GM12878 (cell line): ENCODE data around the gene ARAP1. TPM values are rescaled to one million over a fixed set of nuclear protein-coding genes. Genes with fewer than 3 reads are reported as not detected.

Source experiments
- ATAC-seq: fragments of 200-7000 bp; cut with Tn5 transposase; 3 replicates; pipeline ENCODE4 v1.9.1; 2020; ENCODE audit warnings: mild to moderate bottlenecking, moderate library complexity
- BruUV-seq: library from RNA; stranded (reverse); fragments of 400-500 nt; replicated peaks from 2 replicates; lab custom pipeline; 2021; lab: Mats Ljungman, UMichigan
- CTCF ChIA-PET: fragments of 300-600 bp; sonication (Branson Sonifier 250); formaldehyde crosslinking; extraction: SDS; loops from one replicate; lab custom pipeline; 2021; ENCODE audit warnings: inconsistent platforms; lab: Yijun Ruan, JAX
- POLR2A ChIA-PET: fragments of 350-600 bp; formaldehyde crosslinking; extraction: SDS; loops from one replicate; lab custom pipeline; 2021; ENCODE audit warnings: inconsistent platforms; lab: Charles Lee
- RAD21 ChIA-PET: fragments of 300-600 bp; sonication (Branson Sonifier 250); formaldehyde crosslinking; loops from one replicate; lab custom pipeline; 2023; ENCODE audit warnings: antibody characterized with exemption; ENCODE audit not compliant: unreplicated experiment; lab: Charles Lee
- SMC1A ChIA-PET: fragments of 300-600 bp; sonication (Branson Sonifier 250); formaldehyde crosslinking; loops from one replicate; lab custom pipeline; 2023; ENCODE audit not compliant: unreplicated experiment, uncharacterized antibody; lab: Charles Lee
- DNase-seq: peaks from one replicate; pipeline ENCODE4 v3.0.0-alpha.2; 2011; ENCODE audit warnings: low read depth, low spot score
- FAIRE-seq: peaks from 3 replicates; lab custom pipeline; 2011; peaks lifted over from hg19 to GRCh38; lab: Jason Lieb, UNC
- H2AFZ ChIP-seq: 2 replicates; pipeline ENCODE4 v1.6.0; 2011; ENCODE audit warnings: low read depth, low read length, control low read depth; ENCODE audit not compliant: control insufficient read depth
- H3K27ac ChIP-seq: 2 replicates; pipeline ENCODE4 v1.5.1; 2011; ENCODE audit warnings: control low read depth; ENCODE audit not compliant: control insufficient read depth, insufficient read depth
- H3K27me3 ChIP-seq, 2 experiments: replicated peaks in 1 of 2; 2 replicates each; pipeline versions ENCODE4 v1.6.0 to v1.6.1; 2011; ENCODE audit warnings: low read length in 1 of 2; ENCODE audit not compliant: control insufficient read depth in 2 of 2, insufficient read depth in 2 of 2
- H3K36me3 ChIP-seq, 2 experiments: 2 replicates each; pipeline ENCODE4 v1.5.1; 2011; ENCODE audit warnings: low read length in 1 of 2; ENCODE audit not compliant: control insufficient read depth in 2 of 2, insufficient read depth in 2 of 2
- H3K4me1 ChIP-seq: 2 replicates; pipeline ENCODE4 v1.6.1; 2011; ENCODE audit warnings: mild to moderate bottlenecking, low read length, moderate library complexity, mixed read lengths; ENCODE audit not compliant: control insufficient read depth, insufficient read depth
- H3K4me2 ChIP-seq: 2 replicates; pipeline ENCODE4 v1.6.0; 2011; ENCODE audit warnings: control low read depth; ENCODE audit not compliant: control insufficient read depth, insufficient read depth
- H3K4me3 ChIP-seq: fragments of 200-600 bp; sonication (generic); 2 replicates; pipeline ENCODE4 v1.5.1; 2016
- H3K79me2 ChIP-seq: 2 replicates; pipeline ENCODE4 v1.6.0; 2011; ENCODE audit warnings: low read length; ENCODE audit not compliant: control insufficient read depth, insufficient read depth
- H3K9ac ChIP-seq: 2 replicates; pipeline ENCODE4 v1.8.0; 2011; ENCODE audit warnings: low read length, control low read depth, mixed read lengths; ENCODE audit not compliant: control insufficient read depth, insufficient read depth
- H3K9me3 ChIP-seq: replicated peaks from 3 replicates; pipeline ENCODE4 v1.5.1; 2011; ENCODE audit warnings: mild to moderate bottlenecking, low read length; ENCODE audit not compliant: control insufficient read depth, insufficient read depth
- H4K20me1 ChIP-seq: 2 replicates; pipeline ENCODE4 v1.6.0; 2011; ENCODE audit not compliant: control insufficient read depth, insufficient read depth
- BCL11A ChIP-seq: IDR thresholded peaks from 2 replicates; pipeline ENCODE4 v1.6.1; 2011; ENCODE audit warnings: low read depth, low read length
- BHLHE40 ChIP-seq, 2 experiments: fragments of 450-650 bp in 1 of 2; IDR thresholded peaks; 2 replicates each; pipeline ENCODE4 v1.6.1; 2011 to 2017; ENCODE audit warnings: low read depth in 2 of 2, borderline replicate concordance in 1 of 2, improper control_type of control experiment in 1 of 2, low read length in 1 of 2, mild to moderate bottlenecking in 1 of 2
- BMI1 ChIP-seq: fragments of 450-650 bp; IDR thresholded peaks from 2 replicates; pipeline ENCODE4 v1.6.1; 2016; ENCODE audit warnings: mild to moderate bottlenecking, moderate library complexity, borderline replicate concordance
- BRCA1 ChIP-seq: IDR thresholded peaks from 2 replicates; pipeline ENCODE4 v1.6.1; 2011; ENCODE audit warnings: low read depth, low read length, improper control_type of control experiment
- FOS ChIP-seq: IDR thresholded peaks from 3 replicates; pipeline ENCODE4 v1.6.1; 2011; ENCODE audit warnings: borderline replicate concordance; ENCODE audit not compliant: insufficient read length; ENCODE audit errors: extremely low read depth
- GATAD2B ChIP-seq: fragments of 450-650 bp; conservative IDR thresholded peaks from 2 replicates; pipeline ENCODE4 v1.6.1; 2017; ENCODE audit warnings: low read depth, mild to moderate bottlenecking, moderate library complexity
- LARP7 ChIP-seq: fragments of 450-650 bp; IDR thresholded peaks from 2 replicates; pipeline ENCODE4 v1.6.1; 2017; ENCODE audit warnings: mild to moderate bottlenecking
- RAD21 ChIP-seq: IDR thresholded peaks from 2 replicates; pipeline ENCODE4 v1.6.1; 2011; ENCODE audit warnings: mild to moderate bottlenecking, low read depth, low read length, moderate library complexity; ENCODE audit not compliant: insufficient read depth
- SMARCA5 ChIP-seq: fragments of 450-650 bp; IDR thresholded peaks from 2 replicates; pipeline ENCODE4 v1.6.1; 2017; ENCODE audit warnings: mild to moderate bottlenecking
- TAF1 ChIP-seq: IDR thresholded peaks from 2 replicates; pipeline ENCODE4 v1.6.1; 2011; ENCODE audit warnings: mild to moderate bottlenecking, low read depth, low read length, borderline replicate concordance
- TCF12 ChIP-seq: IDR thresholded peaks from 2 replicates; pipeline ENCODE4 v1.6.1; 2011; ENCODE audit warnings: low read depth, mild to moderate bottlenecking, low read length
- ZNF207 ChIP-seq: fragments of 450-650 bp; IDR thresholded peaks from 2 replicates; pipeline ENCODE4 v1.6.1; 2014; ENCODE audit warnings: antibody characterized with exemption, mild to moderate bottlenecking, borderline replicate concordance
- ZNF274 ChIP-seq: IDR thresholded peaks from one replicate; pipeline ENCODE4 v1.8.0; 2011; ENCODE audit not compliant: insufficient read length, insufficient read depth
- WGBS: methylation state at CpG from one replicate; pipeline ENCODE4 v1.1.6; 2016; ENCODE audit warnings: low lambda C conversion rate; ENCODE audit not compliant: insufficient replicate concordance, insufficient coverage; ENCODE audit errors: missing lambda C conversion rate; 5-methylcytosine and 5-hydroxymethylcytosine counted together
- in situ Hi-C: fragments of 300-500 bp; cut with MboI; formaldehyde crosslinking; loops from 9 replicates; pipeline ENCODE4 v1.14.3; 2018; ENCODE audit warnings: mixed read lengths
- intact Hi-C: fragments of 100-400 bp; cut with micrococcal nuclease; formaldehyde crosslinking; loops from one replicate; pipeline ENCODE4 v1.14.2; 2022; ENCODE audit not compliant: unreplicated experiment
- polyA plus RNA-seq, 11 experiments: library from polyadenylated mRNA; depleted of rRNA in 4 of 11; unstranded in 6 of 11; stranded (reverse) in 5 of 11; fragments of >200 nt; fragmentation: Nextera tagmentation in 4 of 11; fragmentation: Illumina TruSeq in 1 of 11; extraction: Ambion mirVana in 4 of 11; extraction: Trizol in 1 of 11; gene quantifications; 1 replicate in 1 of 11; 2 replicates in 10 of 11; pipeline versions ENCODE4 v1.2.1 to v1.2.3, GENCODE V29; 2011 to 2016; ENCODE audit warnings: inconsistent platforms in 2 of 11, missing spikeins in 2 of 11, low read depth in 1 of 11
- total RNA-seq, 4 experiments: library from RNA; depleted of rRNA in 3 of 4; stranded (reverse); fragments of >200 nt in 3 of 4; fragmentation: Illumina TruSeq in 1 of 4; extraction: Trizol in 1 of 4; gene quantifications; 2 replicates each; pipeline versions ENCODE4 v1.2.1 to v1.2.3, GENCODE V29; 2013 to 2021
- TF ChIP-seq, protein P1 (sequence below): fragments of 150-350 bp; IDR thresholded peaks from 2 replicates; pipeline ENCODE4 v1.6.1; 2014; ENCODE audit warnings: mild to moderate bottlenecking, low read depth, low read length
- TF ChIP-seq, protein P2 (sequence below): IDR thresholded peaks from 2 replicates; pipeline ENCODE4 v1.6.1; 2011; ENCODE audit warnings: borderline replicate concordance, low read depth, mild to moderate bottlenecking, moderate library complexity, low read length; ENCODE audit not compliant: insufficient read depth, poor library complexity, severe bottlenecking
- TF ChIP-seq, protein P3 (sequence below), 3 experiments: IDR thresholded peaks in 2 of 3; conservative IDR thresholded peaks in 1 of 3; 2 replicates each; pipeline ENCODE4 v1.5.1; 2011; ENCODE audit warnings: low read depth in 3 of 3, low read length in 3 of 3, mild to moderate bottlenecking in 3 of 3, control low read depth in 2 of 3, moderate library complexity in 2 of 3, inconsistent platforms in 1 of 3, mixed read lengths in 1 of 3; ENCODE audit not compliant: control insufficient read depth in 2 of 3, insufficient read depth in 1 of 3; ENCODE audit errors: extremely low read depth in 1 of 3
- TF ChIP-seq, protein P4 (sequence below): IDR thresholded peaks from 2 replicates; pipeline ENCODE4 v1.6.1; 2012; ENCODE audit warnings: low read depth, low read length, improper control_type of control experiment

Gene ARAP1
- total and polyA plus RNA-seq, 10 of the 15 experiments (the other 5 are each of a cell fraction or from before 2014, with no cell fraction given), result 0.55 to 102 (median 51.0) TPM

DNA sequence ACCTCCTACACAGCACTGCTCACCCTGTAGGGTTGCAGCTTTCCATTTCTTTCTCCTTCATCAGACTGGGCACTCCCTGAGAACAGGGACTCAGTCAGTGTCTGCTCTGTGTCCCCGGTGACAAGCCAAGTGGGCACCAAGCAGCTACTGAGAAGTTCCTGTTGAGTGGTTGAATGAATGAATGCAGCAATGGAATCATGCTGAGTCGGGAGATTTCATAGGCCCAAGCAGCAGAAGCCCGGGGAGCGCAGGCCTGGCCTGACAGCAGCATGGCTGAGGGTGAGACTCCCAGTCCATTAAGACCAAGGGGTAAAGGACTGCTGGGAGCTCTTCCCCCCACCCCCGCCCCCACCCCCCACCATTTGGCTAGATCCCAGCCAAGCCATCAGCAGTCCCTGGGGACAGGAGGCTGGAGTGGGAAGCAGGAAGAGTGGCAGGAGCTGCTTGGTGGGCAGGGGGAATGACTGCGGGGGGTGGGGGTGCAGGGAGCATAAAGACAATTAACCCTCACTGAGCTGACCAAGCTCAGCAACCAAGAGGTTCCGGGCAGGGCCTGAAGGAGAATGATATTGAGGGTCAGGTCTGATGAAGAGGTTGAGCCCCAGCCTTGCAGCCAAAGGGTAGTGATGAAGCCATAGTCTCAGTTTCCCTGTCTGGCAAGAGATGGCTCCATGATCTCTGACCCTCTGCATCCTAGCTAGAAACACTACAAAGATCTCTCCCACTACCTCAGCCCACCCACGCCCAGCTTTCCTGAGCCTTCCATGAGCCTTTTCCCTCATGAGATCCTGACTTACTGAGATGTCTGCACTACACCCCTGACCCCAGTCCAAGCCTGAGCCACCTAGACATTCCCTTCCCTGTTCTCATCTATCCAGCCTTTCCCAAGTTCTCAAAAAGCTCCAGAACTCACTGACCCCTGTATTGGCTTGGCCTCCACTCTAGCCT, 80.8 kb downstream of the ARAP1 start:
- Histone ChIP-seq H3K4me1 (peaks cover 25% of the 10 kb centered on the region), H3K9me3 (peaks cover 2% of the 10 kb centered on the region; the same call in 1 of the 3 replicates), H4K20me1 (no peaks in the 10 kb centered on the region), H3K9ac (no peak overlapping the region), H2AFZ (no peak overlapping the region), H3K4me3 (no peak overlapping the region), H3K79me2 (no peaks in the 10 kb centered on the region), H3K36me3 (no peaks in the 10 kb centered on the region), H3K27me3 (peaks cover 5 to 14% of the 10 kb centered on the region in 2 experiments), H3K27ac (no peak overlapping the region), H3K4me2 (no peak overlapping the region)
- ChIA-PET SMC1A (interaction anchor here (1.3 kb wide), 1 partner anchor 12 kb away, joined by 3 read pairs; no protein-coding TSS in a partner anchor), POLR2A (no interaction called here), RAD21 (interaction anchor here (0.6 to 1.7 kb wide), 4 partner anchors 9 to 38 kb away, joined by 3 to 6 read pairs (median 4); no protein-coding TSS in a partner anchor), CTCF (interaction anchor here (0.8 to 3.6 kb wide), 5 partner anchors 8 to 122 kb away, joined by 3 to 24 read pairs (median 5); no protein-coding TSS in a partner anchor)
- in situ Hi-C loops (no loop called here), intact Hi-C loops (no loop called here)
- ATAC-seq (no peak), FAIRE-seq (no peak), DNase-seq (no peak)
- WGBS, result 38% methylated on average over 8 of the region's 8 CpGs
- no TSS peak for BruUV-seq
- no peak for TF ChIP-seq BCL11A
- no peak for TF ChIP-seq GATAD2B
- no peak for TF ChIP-seq LARP7
- no peak for TF ChIP-seq RAD21
- TF ChIP-seq TAF1, result no peak
- TF ChIP-seq, protein P1, sequence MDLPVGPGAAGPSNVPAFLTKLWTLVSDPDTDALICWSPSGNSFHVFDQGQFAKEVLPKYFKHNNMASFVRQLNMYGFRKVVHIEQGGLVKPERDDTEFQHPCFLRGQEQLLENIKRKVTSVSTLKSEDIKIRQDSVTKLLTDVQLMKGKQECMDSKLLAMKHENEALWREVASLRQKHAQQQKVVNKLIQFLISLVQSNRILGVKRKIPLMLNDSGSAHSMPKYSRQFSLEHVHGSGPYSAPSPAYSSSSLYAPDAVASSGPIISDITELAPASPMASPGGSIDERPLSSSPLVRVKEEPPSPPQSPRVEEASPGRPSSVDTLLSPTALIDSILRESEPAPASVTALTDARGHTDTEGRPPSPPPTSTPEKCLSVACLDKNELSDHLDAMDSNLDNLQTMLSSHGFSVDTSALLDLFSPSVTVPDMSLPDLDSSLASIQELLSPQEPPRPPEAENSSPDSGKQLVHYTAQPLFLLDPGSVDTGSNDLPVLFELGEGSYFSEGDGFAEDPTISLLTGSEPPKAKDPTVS, result no peak
- TF ChIP-seq ZNF274, result no peak
- TF ChIP-seq BHLHE40 (IDR thresholded peaks at IDR 0.05; ENCODE audit: borderline replicate concordance in 1 of 2, low read depth in 2 of 2, low read length in 1 of 2), result no peak
- TF ChIP-seq SMARCA5, result no peak
- TF ChIP-seq BRCA1, result no peak
- TF ChIP-seq TCF12, result no peak
- TF ChIP-seq BMI1, result no peak
- TF ChIP-seq, protein P2, sequence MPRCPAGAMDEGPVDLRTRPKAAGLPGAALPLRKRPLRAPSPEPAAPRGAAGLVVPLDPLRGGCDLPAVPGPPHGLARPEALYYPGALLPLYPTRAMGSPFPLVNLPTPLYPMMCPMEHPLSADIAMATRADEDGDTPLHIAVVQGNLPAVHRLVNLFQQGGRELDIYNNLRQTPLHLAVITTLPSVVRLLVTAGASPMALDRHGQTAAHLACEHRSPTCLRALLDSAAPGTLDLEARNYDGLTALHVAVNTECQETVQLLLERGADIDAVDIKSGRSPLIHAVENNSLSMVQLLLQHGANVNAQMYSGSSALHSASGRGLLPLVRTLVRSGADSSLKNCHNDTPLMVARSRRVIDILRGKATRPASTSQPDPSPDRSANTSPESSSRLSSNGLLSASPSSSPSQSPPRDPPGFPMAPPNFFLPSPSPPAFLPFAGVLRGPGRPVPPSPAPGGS, result no peak
- TF ChIP-seq, protein P3, sequence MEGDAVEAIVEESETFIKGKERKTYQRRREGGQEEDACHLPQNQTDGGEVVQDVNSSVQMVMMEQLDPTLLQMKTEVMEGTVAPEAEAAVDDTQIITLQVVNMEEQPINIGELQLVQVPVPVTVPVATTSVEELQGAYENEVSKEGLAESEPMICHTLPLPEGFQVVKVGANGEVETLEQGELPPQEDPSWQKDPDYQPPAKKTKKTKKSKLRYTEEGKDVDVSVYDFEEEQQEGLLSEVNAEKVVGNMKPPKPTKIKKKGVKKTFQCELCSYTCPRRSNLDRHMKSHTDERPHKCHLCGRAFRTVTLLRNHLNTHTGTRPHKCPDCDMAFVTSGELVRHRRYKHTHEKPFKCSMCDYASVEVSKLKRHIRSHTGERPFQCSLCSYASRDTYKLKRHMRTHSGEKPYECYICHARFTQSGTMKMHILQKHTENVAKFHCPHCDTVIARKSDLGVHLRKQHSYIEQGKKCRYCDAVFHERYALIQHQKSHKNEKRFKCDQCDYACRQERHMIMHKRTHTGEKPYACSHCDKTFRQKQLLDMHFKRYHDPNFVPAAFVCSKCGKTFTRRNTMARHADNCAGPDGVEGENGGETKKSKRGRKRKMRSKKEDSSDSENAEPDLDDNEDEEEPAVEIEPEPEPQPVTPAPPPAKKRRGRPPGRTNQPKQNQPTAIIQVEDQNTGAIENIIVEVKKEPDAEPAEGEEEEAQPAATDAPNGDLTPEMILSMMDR (IDR thresholded peaks at IDR 0.05 in 2 of 3, conservative IDR thresholded peaks at IDR 0.05 in 1 of 3; ENCODE audit: control insufficient read depth in 2 of 3, extremely low read depth in 1 of 3, insufficient read depth in 1 of 3, low read depth in 3 of 3, low read length in 3 of 3), result no peak
- TF ChIP-seq FOS, result no peak
- no peak for TF ChIP-seq ZNF207
- TF ChIP-seq, protein P4, sequence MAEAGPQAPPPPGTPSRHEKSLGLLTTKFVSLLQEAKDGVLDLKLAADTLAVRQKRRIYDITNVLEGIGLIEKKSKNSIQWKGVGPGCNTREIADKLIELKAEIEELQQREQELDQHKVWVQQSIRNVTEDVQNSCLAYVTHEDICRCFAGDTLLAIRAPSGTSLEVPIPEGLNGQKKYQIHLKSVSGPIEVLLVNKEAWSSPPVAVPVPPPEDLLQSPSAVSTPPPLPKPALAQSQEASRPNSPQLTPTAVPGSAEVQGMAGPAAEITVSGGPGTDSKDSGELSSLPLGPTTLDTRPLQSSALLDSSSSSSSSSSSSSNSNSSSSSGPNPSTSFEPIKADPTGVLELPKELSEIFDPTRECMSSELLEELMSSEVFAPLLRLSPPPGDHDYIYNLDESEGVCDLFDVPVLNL, result no peak
